ENCODE measurements around the gene RAB23. TPM values are rescaled to one million over a fixed set of nuclear protein-coding genes. Genes with fewer than 3 reads are reported as not detected.
A peak's percentile ranks its signal among the peaks of the same experiment; 100 is the strongest.
"Not testable (repeated sequence)": the region's sequence is repeated elsewhere in the genome, so short reads cannot be mapped to it uniquely, and the experiment has no call there.

Gene RAB23
- total RNA-seq, 4 donors from 2014 or later: 54.4 to 95.3 (median 68.5) TPM

GRCh38 chr6:57250348-57250747 lies 28.2 kb upstream of the RAB23 start:
- Histone ChIP-seq H3K27ac (peak overlapping the region in 1 of 2 donors; percentile 99), H3K4me3 (no peak overlapping the region), H3K27me3 (no peaks in the 10 kb centered on the region), H3K9me3 (no peaks in the 10 kb centered on the region), H3K4me1 (peaks cover 0 to 4% of the 10 kb centered on the region in 2 donors), H3K36me3 (no peaks in the 10 kb centered on the region)
- DNase-seq: no peak
- TF ChIP-seq CTCF (IDR thresholded peaks at IDR 0.05) (no peak), POLR2A (IDR thresholded peaks at IDR 0.05) (no peak)
- intact Hi-C loops (cut with DNase I; ENCODE audit: low total_unique reads): no loop called here

GRCh38 chr6:57248311-57248895 lies 26.3 kb upstream of the RAB23 start:
- Histone ChIP-seq H3K9me3 (no peaks in the 10 kb centered on the region), H3K36me3 (no peaks in the 10 kb centered on the region), H3K4me1 (peaks cover 0 to 4% of the 10 kb centered on the region in 2 donors), H3K27ac (peak overlapping the region in 1 of 2 donors; percentile 71), H3K4me3 (no peak overlapping the region), H3K27me3 (no peaks in the 10 kb centered on the region)
- no peak for TF ChIP-seq POLR2A (IDR thresholded peaks at IDR 0.05)
- TF ChIP-seq CTCF (IDR thresholded peaks at IDR 0.05): no peak
- DNase-seq: no peak
- intact Hi-C loops (cut with DNase I; ENCODE audit: low total_unique reads): no loop called here

DNA sequence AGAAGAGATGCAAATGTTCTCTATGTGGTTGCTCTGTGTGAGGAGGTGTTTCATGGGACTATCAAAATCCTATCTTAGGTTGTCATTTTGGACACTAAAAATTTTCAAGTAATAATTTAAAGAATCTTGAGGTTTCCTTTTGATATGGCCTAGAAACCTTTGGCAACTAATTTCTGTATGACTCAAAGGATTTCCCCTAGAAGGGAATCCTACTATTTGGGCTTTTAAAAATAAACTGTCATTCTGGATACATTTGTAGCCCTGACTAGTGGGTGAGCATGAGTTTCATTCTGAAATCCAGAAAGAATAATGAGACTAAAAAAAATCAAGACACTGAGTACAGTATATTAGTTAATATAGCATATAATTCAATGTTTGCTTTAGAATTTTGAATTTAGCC lies 25.5 kb upstream of the RAB23 start:
- no peak for TF ChIP-seq CTCF (IDR thresholded peaks at IDR 0.05)
- no peak for TF ChIP-seq POLR2A (IDR thresholded peaks at IDR 0.05)
- DNase-seq: no peak
- Histone ChIP-seq H3K27me3 (no peaks in the 10 kb centered on the region), H3K4me1 (peaks cover 0 to 8% of the 10 kb centered on the region in 2 donors), H3K9me3 (no peaks in the 10 kb centered on the region), H3K27ac (peak overlapping the region in 1 of 2 donors; percentile 71), H3K36me3 (no peaks in the 10 kb centered on the region), H3K4me3 (no peak overlapping the region)
- intact Hi-C loops (cut with DNase I; ENCODE audit: low total_unique reads): no loop called here

DNA sequence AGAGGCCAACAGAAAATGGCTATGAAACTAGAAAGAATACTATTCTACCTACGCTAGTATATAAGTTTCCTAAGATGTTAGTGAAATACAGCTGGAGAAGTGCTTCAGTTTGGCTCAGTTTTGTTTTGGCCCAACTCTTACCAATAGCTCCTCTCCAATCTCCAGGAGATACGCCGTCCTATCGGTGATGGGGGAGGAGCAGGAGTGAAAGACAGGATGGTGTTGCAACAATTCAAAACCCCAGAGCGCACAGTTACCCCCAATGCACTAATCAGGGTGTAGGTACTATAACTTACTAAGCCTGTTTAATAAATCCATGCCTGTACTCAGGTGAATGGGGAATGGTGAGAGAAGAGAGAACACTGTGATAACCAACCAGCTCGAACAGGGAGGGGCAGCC lies 24.2 kb upstream of the RAB23 start:
- intact Hi-C loops (cut with DNase I; ENCODE audit: low total_unique reads): no loop called here
- Histone ChIP-seq H3K9me3 (no peaks in the 10 kb centered on the region), H3K4me3 (no peak overlapping the region), H3K36me3 (no peaks in the 10 kb centered on the region), H3K27me3 (no peaks in the 10 kb centered on the region), H3K4me1 (peaks cover 0 to 6% of the 10 kb centered on the region in 2 donors), H3K27ac (peak overlapping the region in 1 of 2 donors; percentile 71)
- DNase-seq: no peak
- no peak for TF ChIP-seq POLR2A (IDR thresholded peaks at IDR 0.05)
- TF ChIP-seq CTCF (IDR thresholded peaks at IDR 0.05): no peak

DNA sequence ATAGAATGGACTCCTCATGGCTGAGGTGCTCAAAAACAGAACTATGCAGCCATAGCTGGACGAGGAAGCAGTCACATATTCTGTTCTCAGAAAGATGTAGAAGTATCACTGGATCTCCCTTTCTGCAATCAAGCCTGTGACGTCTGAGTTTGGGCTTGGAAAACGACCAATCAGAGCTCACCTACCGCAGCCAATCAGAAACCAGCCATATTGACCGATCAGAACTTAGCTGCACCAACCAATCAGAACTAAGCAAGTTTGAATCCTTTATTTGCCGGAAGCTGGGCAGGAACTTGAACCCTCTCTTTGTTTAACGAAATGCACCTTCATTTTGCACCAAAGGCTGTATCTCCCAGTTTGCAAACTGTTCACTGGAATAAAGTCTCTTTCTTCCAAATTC lies 21.8 kb upstream of the RAB23 start:
- intact Hi-C loops (cut with DNase I; ENCODE audit: low total_unique reads): no loop called here
- Histone ChIP-seq H3K27ac (peak overlapping the region; percentile 78 to 92), H3K4me1 (peaks cover 0 to 6% of the 10 kb centered on the region in 2 donors), H3K27me3 (no peaks in the 10 kb centered on the region), H3K4me3 (no peak overlapping the region), H3K36me3 (no peaks in the 10 kb centered on the region), H3K9me3 (no peaks in the 10 kb centered on the region)
- no peak for TF ChIP-seq POLR2A (IDR thresholded peaks at IDR 0.05)
- no peak for TF ChIP-seq CTCF (IDR thresholded peaks at IDR 0.05)
- DNase-seq: no peak

GRCh38 chr6:57243526-57243925 lies 21.4 kb upstream of the RAB23 start:
- intact Hi-C loops (cut with DNase I; ENCODE audit: low total_unique reads); DNase-seq: not testable (repeated sequence)
- H3K27ac ChIP-seq: peak overlapping the region; percentile 78 to 92

More at GRCh38 chr6:57243526-57243925, 21.4 kb upstream of the RAB23 start:
- H3K9me3 ChIP-seq, H3K4me3 ChIP-seq, H3K36me3 ChIP-seq, H3K27me3 ChIP-seq, H3K4me1 ChIP-seq: not testable (repeated sequence)

Measured in uterus (tissue), 4 donors.